Glutamatergic neuron (in vitro differentiated cells): ENCODE data around the gene ASPHD1. TPM values are rescaled to one million over a fixed set of nuclear protein-coding genes. Genes with fewer than 3 reads are reported as not detected.

ENCODE experiments used
- DNase-seq: peaks from one replicate; pipeline ENCODE4 v3.0.0; 2022
- H3K27ac Mint-ChIP-seq: one replicate; pipeline ENCODE4 v1.8.0; 2020; ENCODE audit warnings: mild to moderate bottlenecking, mixed read lengths, inconsistent platforms; ENCODE audit not compliant: unreplicated experiment
- H3K27me3 Mint-ChIP-seq: one replicate; pipeline ENCODE4 v1.8.0; 2020; ENCODE audit warnings: mild to moderate bottlenecking, moderate library complexity, mixed read lengths, inconsistent platforms; ENCODE audit not compliant: unreplicated experiment
- H3K36me3 Mint-ChIP-seq: one replicate; pipeline ENCODE4 v1.8.0; 2020; ENCODE audit warnings: mild to moderate bottlenecking, mixed read lengths, inconsistent platforms; ENCODE audit not compliant: unreplicated experiment
- H3K4me1 Mint-ChIP-seq: one replicate; pipeline ENCODE4 v1.8.0; 2020; ENCODE audit warnings: mild to moderate bottlenecking, low read depth, mixed read lengths, inconsistent platforms; ENCODE audit not compliant: unreplicated experiment
- H3K4me3 Mint-ChIP-seq: one replicate; pipeline ENCODE4 v1.8.0; 2020; ENCODE audit warnings: mild to moderate bottlenecking, mixed read lengths, inconsistent platforms; ENCODE audit not compliant: unreplicated experiment
- H3K9me3 Mint-ChIP-seq: one replicate; pipeline ENCODE4 v1.8.0; 2020; ENCODE audit warnings: mild to moderate bottlenecking, moderate library complexity, mixed read lengths, inconsistent platforms; ENCODE audit not compliant: unreplicated experiment
- total RNA-seq: library from RNA; stranded (reverse); fragmentation: NEBNext Ultra II Directional; extraction: Animal tissue kit (Norgen Biotek cat#: 25700); gene quantifications from one replicate; pipeline ENCODE4 v1.2.1, GENCODE V29; 2021; ENCODE audit not compliant: unreplicated experiment
- TF ChIP-seq, protein P1 (sequence below): fragments of 200-600 bp; sonication (generic); IDR thresholded peaks from one replicate; pipeline ENCODE4 v1.5.0; 2021; ENCODE audit not compliant: partially characterized antibody, unreplicated experiment

ASPHD1 gene
- total RNA-seq, 1 donor from 2014 or later = 56.4 TPM

DNA sequence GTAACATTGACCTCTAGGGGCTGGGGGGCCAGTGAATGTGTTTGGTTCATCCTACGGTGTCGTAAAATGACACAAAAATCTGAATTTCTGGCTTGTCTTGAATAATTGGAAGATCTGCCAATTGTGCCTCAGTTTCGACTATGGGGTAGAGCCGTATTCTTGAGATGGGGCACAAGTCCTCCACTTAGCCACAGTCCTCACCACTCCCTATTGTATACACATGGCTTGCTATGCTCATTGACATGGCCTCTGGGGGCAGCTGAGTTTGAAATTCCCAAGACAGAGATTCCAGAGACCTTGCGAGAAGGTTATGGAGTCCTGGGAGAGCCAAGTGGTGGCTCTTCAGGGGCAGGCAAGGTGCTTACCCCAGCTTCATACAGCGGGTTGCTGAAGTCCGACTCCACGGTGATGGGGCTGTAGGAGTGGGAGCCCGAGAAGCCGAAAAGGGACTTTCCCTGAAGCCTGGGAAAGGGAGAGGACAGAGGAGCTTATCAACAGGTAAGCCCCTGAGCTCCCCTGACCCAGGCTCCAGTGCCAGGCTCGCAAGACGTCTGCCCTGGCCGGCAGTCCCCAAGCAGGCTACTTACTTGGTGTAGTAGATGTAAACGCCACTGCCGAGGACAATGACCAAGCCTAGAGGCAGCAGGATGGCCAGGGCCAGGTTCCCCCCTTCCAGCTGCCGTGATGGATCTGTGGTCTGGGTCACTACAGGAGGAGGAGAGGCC lies 28.3 kb upstream of the ASPHD1 start:
- Mint-ChIP-seq H3K36me3 (peaks cover 9% of the 10 kb centered on the region), H3K4me1 (no peaks in the 10 kb centered on the region), H3K27ac (no peak overlapping the region), H3K4me3 (no peak overlapping the region), H3K9me3 (peaks cover 6% of the 10 kb centered on the region), H3K27me3 (peaks cover 4% of the 10 kb centered on the region)
- TF ChIP-seq, protein P1, sequence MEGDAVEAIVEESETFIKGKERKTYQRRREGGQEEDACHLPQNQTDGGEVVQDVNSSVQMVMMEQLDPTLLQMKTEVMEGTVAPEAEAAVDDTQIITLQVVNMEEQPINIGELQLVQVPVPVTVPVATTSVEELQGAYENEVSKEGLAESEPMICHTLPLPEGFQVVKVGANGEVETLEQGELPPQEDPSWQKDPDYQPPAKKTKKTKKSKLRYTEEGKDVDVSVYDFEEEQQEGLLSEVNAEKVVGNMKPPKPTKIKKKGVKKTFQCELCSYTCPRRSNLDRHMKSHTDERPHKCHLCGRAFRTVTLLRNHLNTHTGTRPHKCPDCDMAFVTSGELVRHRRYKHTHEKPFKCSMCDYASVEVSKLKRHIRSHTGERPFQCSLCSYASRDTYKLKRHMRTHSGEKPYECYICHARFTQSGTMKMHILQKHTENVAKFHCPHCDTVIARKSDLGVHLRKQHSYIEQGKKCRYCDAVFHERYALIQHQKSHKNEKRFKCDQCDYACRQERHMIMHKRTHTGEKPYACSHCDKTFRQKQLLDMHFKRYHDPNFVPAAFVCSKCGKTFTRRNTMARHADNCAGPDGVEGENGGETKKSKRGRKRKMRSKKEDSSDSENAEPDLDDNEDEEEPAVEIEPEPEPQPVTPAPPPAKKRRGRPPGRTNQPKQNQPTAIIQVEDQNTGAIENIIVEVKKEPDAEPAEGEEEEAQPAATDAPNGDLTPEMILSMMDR = no peak
- no peak for DNase-seq

DNA sequence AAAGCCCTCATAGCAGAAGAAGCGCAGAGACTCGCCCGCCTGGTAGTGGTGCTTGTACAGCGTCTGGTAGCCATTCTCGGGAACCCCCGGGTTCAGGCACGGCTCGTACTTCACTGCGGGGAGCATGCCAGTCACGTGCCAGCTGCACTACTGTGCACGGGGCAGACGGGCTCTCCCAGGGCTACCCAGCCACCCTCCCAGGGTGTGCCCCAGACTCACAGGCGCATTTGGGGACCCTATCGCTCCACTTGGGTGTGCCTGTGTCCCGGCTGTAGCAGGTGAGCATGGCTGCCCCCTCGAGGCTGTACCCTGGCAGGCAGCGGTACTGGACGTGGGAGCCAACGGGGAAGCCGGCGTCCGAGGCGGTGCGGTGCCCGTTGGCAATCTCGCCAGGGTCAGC lies 27.0 kb upstream of the ASPHD1 start:
- TF ChIP-seq, protein P1 = no peak
- Mint-ChIP-seq H3K36me3 (peaks cover 15% of the 10 kb centered on the region), H3K4me1 (no peaks in the 10 kb centered on the region), H3K4me3 (no peak overlapping the region), H3K27ac (no peak overlapping the region), H3K27me3 (peaks cover 4% of the 10 kb centered on the region), H3K9me3 (peaks cover 7% of the 10 kb centered on the region)
- DNase-seq = no peak

DNA sequence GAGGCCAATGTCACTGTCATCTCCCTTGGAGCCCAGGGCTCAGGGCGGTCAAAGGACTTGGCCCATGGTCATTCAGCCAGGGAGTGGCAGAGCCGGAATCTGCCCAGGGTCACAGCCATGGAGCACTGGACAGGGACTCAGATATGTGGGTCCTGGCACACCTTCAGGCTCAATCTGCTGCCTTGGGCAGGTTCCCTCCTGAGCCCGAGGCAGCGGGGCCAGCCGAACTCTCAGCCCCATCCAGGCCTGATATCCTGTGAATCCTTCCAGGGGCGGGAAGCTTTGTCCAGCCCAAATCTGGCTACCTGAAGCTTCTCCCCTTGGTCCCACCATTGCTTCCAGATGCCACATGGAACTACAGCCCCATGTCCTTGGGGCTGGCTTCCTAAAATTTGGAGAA lies 25.1 kb upstream of the ASPHD1 start:
- peaks cover 7% of the 10 kb centered on the region for H3K9me3 Mint-ChIP-seq
- H3K36me3 Mint-ChIP-seq = peaks cover 15% of the 10 kb centered on the region
- DNase-seq = no peak
- H3K4me1 Mint-ChIP-seq = no peaks in the 10 kb centered on the region
- H3K4me3 Mint-ChIP-seq = no peak overlapping the region
- H3K27ac Mint-ChIP-seq = no peak overlapping the region
- peaks cover 4% of the 10 kb centered on the region for H3K27me3 Mint-ChIP-seq
- TF ChIP-seq, protein P1 = no peak

DNA sequence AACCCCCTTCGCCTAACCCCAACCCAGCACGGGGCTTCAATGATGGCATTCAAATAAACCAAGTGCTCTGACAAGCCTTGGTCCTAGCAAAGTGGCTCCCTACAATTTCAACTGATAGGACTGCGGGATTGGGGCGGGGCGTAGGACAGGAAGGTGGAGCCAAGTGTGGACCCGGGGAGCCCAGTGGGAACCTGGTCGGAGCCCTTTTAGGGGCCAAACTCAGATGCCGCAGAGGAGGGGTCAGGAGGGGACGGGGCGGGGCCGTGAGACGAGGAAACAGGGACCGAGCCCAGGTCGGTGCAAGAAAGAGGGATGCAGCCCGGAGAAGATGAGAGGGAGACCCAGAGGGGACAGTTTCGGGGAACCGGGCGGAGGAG lies 24.1 kb upstream of the ASPHD1 start:
- Mint-ChIP-seq H3K27me3 (peaks cover 4% of the 10 kb centered on the region), H3K4me1 (no peaks in the 10 kb centered on the region), H3K27ac (no peak overlapping the region), H3K4me3 (peak overlapping the region; percentile 4), H3K36me3 (peaks cover 18% of the 10 kb centered on the region), H3K9me3 (peaks cover 10% of the 10 kb centered on the region)
- TF ChIP-seq, protein P1 = no peak
- DNase-seq = no peak

DNA sequence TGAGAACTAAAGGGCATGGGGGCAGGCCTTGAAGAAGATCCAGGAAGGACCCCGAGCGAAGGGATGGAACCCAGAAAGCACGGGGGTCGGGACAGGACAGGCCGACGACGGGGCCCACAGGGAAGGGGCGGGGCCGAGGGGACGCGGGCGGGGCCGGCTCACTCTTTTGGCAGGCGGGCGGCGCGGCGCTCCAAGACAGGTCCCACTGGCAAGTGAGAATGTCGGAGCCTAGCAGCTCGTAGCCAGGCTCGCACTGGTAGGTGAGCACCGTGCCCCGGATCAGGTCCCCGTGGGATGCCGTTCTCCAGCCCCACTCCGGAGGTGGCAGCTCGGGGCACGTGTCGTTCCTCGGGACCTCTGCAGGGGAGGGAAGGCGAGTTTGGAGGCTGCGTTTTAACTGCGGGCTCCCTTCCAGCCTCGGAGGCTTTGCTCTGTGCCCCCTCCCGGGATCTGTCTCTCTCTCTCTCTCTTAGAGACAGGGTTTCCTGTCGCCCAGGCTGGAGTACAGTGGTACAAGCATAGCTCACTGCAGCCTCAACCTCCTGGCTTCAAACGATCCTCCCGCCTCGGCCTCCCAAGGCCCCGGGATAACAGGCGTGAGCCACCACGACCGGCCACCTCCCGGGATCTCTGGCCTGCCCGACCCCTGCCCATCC lies 23.6 kb upstream of the ASPHD1 start:
- TF ChIP-seq, protein P1 = no peak
- Mint-ChIP-seq H3K36me3 (peaks cover 16% of the 10 kb centered on the region), H3K9me3 (peaks cover 7% of the 10 kb centered on the region), H3K4me1 (no peaks in the 10 kb centered on the region), H3K27ac (no peak overlapping the region), H3K4me3 (peak overlapping the region; percentile 4), H3K27me3 (peaks cover 4% of the 10 kb centered on the region)
- no peak for DNase-seq
